GM19468 (cell line): ENCODE data around the gene ITPRIPL1.

ENCODE experiments used
- ATAC-seq: cut with Tn5 transposase; IDR thresholded peaks from one replicate; pipeline ENCODE4 v1.9.1; 2021; ENCODE audit warnings: mild to moderate bottlenecking, moderate library complexity, moderate number of reproducible peaks; ENCODE audit not compliant: unreplicated experiment; ENCODE audit errors: extremely low read depth

The ITPRIPL1 gene

GRCh38 chr2:96320728-96321622 lies 4.1 kb upstream of the ITPRIPL1 start:
- ATAC-seq, result peak; percentile 5

- no peak for ATAC-seq
These were observed 1.3 kb upstream of the ITPRIPL1 start for GRCh38 chr2:96323849-96324248.

DNA sequence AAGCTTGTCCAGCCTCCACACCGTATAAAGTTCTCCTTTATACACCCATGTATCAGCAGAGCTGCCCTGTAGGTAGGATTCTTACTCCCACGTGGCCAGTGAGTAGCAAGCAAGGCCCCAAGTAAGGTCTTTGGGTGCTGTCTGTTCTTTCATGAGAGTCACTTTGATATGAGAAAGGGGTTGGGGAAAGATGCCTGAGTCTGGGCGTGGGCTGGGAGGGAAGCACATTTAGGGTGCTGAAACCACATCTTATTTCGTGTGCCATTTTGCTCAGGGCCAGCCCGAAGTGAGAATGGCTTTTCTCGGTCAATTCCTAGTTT lies 436 bp upstream of the ITPRIPL1 start:
- ATAC-seq, result no peak

DNA sequence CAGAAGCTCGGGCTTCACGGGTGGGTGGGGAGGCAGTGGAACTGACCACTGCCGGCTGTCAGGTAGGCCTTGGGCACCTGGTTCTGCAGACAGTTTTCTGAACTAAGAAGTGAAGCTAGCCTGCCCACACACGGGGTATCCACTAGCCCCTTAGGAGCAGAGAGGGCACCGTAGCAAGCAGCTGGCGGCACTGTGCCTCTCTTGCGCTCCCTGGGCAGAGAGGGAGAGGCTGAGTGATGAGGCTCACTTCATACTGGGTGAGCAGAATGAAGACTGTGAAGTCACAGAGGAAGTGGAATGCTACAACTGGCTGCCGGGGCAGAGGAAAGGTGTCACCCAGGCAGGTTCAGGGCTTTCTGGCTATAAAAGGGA lies 753 bp downstream of the ITPRIPL1 start:
- no peak for ATAC-seq

DNA sequence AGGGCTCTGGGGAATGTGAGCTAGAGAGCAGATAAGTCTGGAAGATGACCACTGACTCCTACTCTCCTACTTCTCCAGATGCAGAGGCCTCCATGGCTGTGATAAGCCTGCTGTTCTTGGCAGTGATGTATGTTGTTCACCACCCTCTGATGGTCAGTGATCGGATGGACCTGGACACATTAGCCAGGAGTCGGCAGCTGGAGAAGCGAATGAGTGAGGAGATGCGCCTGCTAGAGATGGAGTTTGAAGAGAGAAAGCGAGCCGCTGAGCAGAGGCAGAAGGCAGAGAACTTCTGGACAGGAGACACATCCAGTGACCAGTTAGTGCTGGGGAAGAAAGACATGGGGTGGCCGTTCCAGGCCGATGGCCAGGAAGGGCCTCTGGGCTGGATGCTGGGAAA lies 1.4 kb downstream of the ITPRIPL1 start:
- no peak for ATAC-seq

DNA sequence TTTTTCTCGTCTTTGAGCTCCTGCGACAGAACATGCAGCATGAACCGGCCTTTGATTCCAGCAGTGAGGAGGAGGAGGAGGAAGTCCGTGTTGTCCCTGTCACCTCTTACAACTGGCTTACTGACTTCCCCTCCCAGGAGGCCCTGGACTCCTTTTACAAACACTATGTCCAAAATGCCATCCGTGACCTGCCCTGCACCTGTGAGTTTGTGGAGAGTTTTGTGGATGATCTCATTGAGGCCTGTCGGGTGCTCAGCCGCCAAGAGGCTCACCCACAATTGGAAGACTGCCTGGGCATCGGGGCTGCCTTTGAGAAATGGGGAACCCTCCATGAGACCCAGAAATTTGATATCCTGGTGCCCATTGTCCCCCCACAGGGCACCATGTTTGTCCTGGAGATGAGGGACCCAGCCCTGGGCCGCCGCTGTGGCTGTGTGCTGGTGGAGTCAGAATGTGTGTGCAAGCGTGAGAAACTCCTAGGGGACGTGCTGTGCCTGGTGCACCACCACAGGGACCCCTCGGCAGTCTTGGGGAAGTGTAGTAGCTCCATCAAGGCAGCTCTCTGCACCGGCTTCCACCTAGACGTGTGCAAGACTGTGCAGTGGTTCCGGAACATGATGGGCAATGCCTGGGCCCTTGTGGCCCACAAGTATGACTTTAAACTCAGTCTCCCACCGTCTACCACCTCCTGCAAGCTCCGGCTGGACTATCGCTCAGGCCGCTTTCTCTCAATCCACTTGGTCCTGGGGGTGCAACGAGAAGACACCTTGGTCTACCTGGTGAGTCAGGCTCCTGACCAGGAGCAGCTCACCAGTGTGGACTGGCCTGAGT lies 2.1 kb downstream of the ITPRIPL1 start:
- no peak for ATAC-seq

DNA sequence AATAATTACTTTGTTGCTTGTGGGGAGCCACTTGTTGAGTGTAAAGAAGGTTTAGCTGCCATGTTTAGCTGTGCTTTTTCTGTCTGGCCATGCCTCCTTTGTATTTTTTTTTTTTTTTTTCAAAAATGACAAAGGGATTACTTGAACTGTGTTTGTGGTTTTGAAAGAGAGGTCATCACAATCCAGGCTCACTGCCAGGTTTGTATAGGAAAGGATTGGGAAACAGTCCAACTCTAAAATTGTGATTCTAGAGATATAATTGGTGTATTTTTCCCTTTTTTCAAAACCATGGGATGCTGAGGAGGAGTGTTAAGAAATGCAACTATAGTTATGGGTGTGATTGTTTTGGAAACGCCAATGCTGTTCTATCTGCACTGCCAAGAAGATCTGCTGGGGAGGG lies 4.3 kb downstream of the ITPRIPL1 start:
- no peak for ATAC-seq

- no peak for ATAC-seq
These were observed 4.8 kb downstream of the ITPRIPL1 start for GRCh38 chr2:96329874-96330273.

- no peak for ATAC-seq
These were observed 5.3 kb downstream of the ITPRIPL1 start for GRCh38 chr2:96330407-96330806.

- no peak for ATAC-seq
These were observed 8.6 kb downstream of the ITPRIPL1 start for GRCh38 chr2:96333708-96334107.

- no peak for ATAC-seq
These were observed 11.1 kb downstream of the ITPRIPL1 start for GRCh38 chr2:96336104-96336775.

DNA sequence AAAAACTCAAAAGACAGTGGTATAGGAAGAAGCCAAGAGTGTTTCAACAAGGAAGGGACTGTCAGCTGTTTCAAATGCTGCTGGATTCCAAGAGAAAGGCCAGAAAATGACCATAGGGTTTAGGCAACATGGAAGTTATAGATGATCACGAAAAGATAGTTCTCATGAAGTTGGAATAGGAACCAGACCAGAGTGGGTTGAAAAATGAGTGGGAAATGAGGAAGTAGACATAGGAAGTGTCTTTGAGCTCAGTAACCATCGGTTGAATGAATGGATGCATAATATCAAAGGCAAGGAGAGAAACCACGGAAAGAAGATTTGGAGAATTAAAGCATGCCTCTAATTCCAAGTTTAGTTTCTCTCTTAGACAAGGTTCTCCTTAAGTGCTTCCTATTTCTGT lies 11.8 kb downstream of the ITPRIPL1 start:
- no peak for ATAC-seq

- ATAC-seq, result no peak
These were observed 15.6 kb downstream of the ITPRIPL1 start for GRCh38 chr2:96340493-96341414.

GRCh38 chr2:96341641-96342040 lies 16.5 kb downstream of the ITPRIPL1 start:
- ATAC-seq, result no peak

DNA sequence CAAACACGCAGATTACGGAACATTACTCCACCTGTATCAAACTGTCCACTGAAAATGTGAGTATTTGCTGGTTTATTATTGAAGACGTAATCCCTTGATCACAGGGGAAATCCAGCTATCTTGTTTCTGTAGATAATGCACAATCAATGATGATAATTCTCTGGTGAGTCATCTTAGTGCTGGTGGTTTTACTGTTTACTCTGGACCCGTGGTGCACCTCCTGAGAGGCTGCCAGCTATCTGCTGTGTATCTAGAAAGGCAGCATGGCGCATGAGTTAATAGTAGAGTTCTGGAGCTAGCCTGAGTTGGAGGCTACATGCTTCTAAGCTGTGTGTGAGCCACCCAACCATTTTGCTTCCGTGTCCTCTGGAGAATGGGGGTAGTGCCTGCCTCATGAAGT lies 17.0 kb downstream of the ITPRIPL1 start:
- no peak for ATAC-seq

GRCh38 chr2:96344011-96344410 lies 18.9 kb downstream of the ITPRIPL1 start:
- ATAC-seq, result peak; percentile 79

GRCh38 chr2:96345438-96345837 lies 20.3 kb downstream of the ITPRIPL1 start:
- no peak for ATAC-seq

- ATAC-seq, result no peak
These were observed 20.8 kb downstream of the ITPRIPL1 start for GRCh38 chr2:96345868-96346462.

GRCh38 chr2:96347395-96347794 lies 22.3 kb downstream of the ITPRIPL1 start:
- no peak for ATAC-seq
